NCI-H82 treated with DMSO at 0.1 percent for 48 hours (cell line): ENCODE results near the gene DESI2.
"Not testable (repeated sequence)": the region's sequence is repeated elsewhere in the genome, so short reads cannot be mapped to it uniquely, and the experiment has no call there.

Experiments
- DNase-seq: peaks from one replicate; lab custom pipeline; 2025; ENCODE audit not compliant: unreplicated experiment; lab: John Stamatoyannopoulos, UW

The DESI2 gene

GRCh38 chr1:244654108-244655038 lies 1.4 kb downstream of the DESI2 start:
- DNase-seq = no peak

GRCh38 chr1:244655186-244655585 lies 2.3 kb downstream of the DESI2 start:
- DNase-seq = no peak

- peak; percentile 70 for DNase-seq
Measured at GRCh38 chr1:244657421-244657820, 4.5 kb downstream of the DESI2 start.

GRCh38 chr1:244659694-244660093 lies 6.8 kb downstream of the DESI2 start:
- no peak for DNase-seq

GRCh38 chr1:244660595-244660994 lies 7.7 kb downstream of the DESI2 start:
- no peak for DNase-seq

- DNase-seq = not testable (repeated sequence)
Measured at GRCh38 chr1:244661569-244662312, 8.8 kb downstream of the DESI2 start.

GRCh38 chr1:244662599-244662998 lies 9.7 kb downstream of the DESI2 start:
- DNase-seq = no peak

GRCh38 chr1:244664353-244664752 lies 11.4 kb downstream of the DESI2 start:
- no peak for DNase-seq

GRCh38 chr1:244665771-244666217 lies 12.9 kb downstream of the DESI2 start:
- no peak for DNase-seq

GRCh38 chr1:244666672-244667418 lies 13.9 kb downstream of the DESI2 start:
- DNase-seq = not testable (repeated sequence)

- no peak for DNase-seq
Measured at GRCh38 chr1:244667797-244668196, 14.9 kb downstream of the DESI2 start.

GRCh38 chr1:244672946-244673682 lies 20.2 kb downstream of the DESI2 start:
- DNase-seq = no peak

- no peak for DNase-seq
Measured at GRCh38 chr1:244674446-244674845, 21.5 kb downstream of the DESI2 start.

GRCh38 chr1:244675167-244675566 lies 22.2 kb downstream of the DESI2 start:
- no peak for DNase-seq

GRCh38 chr1:244678697-244679096 lies 25.8 kb downstream of the DESI2 start:
- no peak for DNase-seq

- no peak for DNase-seq
Measured at GRCh38 chr1:244680667-244681066, 27.7 kb downstream of the DESI2 start.

- not testable (repeated sequence) for DNase-seq
Measured at GRCh38 chr1:244682087-244682486, 29.2 kb downstream of the DESI2 start.

GRCh38 chr1:244695937-244696336 lies 43.0 kb downstream of the DESI2 start:
- no peak for DNase-seq

- DNase-seq = no peak
Measured at GRCh38 chr1:244699741-244700140, 46.8 kb downstream of the DESI2 start.

- no peak for DNase-seq
Measured at GRCh38 chr1:244700808-244701207, 47.9 kb downstream of the DESI2 start.

- DNase-seq = no peak
Measured at GRCh38 chr1:244702620-244703019, 49.7 kb downstream of the DESI2 start.
